Ishikawa (cell line): ENCODE measurements around the gene CDS2.

Experiments
- EP300 ChIP-seq: IDR thresholded peaks from 2 replicates; pipeline ENCODE4 v1.6.1; 2012; ENCODE audit warnings: borderline replicate concordance
- TF ChIP-seq, protein P1 (sequence below): IDR thresholded peaks from 2 replicates; pipeline ENCODE4 v1.6.1; 2012

DNA sequence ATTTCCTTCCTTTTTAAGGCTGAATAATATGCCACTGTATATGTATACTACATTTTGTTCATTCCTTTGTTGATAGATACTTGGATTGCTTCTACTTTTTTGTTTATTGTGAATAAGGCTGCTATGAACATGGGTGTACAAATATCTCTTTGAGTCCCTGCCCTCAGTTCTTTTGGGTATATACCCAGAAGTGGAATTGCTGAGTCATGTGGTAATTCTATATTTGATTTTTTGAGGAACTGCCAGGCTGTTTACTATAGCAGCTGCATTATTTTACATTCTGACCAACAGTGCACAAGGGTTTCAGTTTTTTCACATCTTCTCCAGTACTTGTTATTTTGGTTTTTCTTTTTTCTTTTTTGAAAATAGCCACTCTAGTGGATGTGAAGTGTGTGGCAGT, 34.1 kb downstream of the CDS2 start:
- no peak for TF ChIP-seq EP300
- TF ChIP-seq, protein P1, sequence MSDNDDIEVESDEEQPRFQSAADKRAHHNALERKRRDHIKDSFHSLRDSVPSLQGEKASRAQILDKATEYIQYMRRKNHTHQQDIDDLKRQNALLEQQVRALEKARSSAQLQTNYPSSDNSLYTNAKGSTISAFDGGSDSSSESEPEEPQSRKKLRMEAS = no peak
